GM12878 (cell line): ENCODE data around the gene IL1RAPL1.

Experiments used
- CREB1 ChIP-seq: IDR thresholded peaks from 2 replicates; pipeline ENCODE4 v1.6.1; 2012; ENCODE audit warnings: low read depth, mild to moderate bottlenecking, inconsistent platforms
- CTCF ChIP-seq, 3 experiments: IDR thresholded peaks in 2 of 3; conservative IDR thresholded peaks in 1 of 3; 2 replicates each; pipeline ENCODE4 v1.5.1; 2011; ENCODE audit warnings: low read depth in 3 of 3, low read length in 3 of 3, mild to moderate bottlenecking in 3 of 3, control low read depth in 2 of 3, moderate library complexity in 2 of 3, inconsistent platforms in 1 of 3, mixed read lengths in 1 of 3; ENCODE audit not compliant: control insufficient read depth in 2 of 3, insufficient read depth in 1 of 3; ENCODE audit errors: extremely low read depth in 1 of 3
- EP300 ChIP-seq, 2 experiments: fragments of 150-350 bp in 1 of 2; IDR thresholded peaks; 2 replicates each; pipeline ENCODE4 v1.6.1; 2011 to 2012; ENCODE audit warnings: low read depth in 2 of 2, low read length in 2 of 2, borderline replicate concordance in 1 of 2, improper control_type of control experiment in 1 of 2, inconsistent platforms in 1 of 2; ENCODE audit not compliant: control insufficient read depth in 1 of 2
- MXI1 ChIP-seq: fragments of 150-350 bp; IDR thresholded peaks from 2 replicates; pipeline ENCODE4 v1.6.1; 2011; ENCODE audit warnings: low read depth, mild to moderate bottlenecking, inconsistent platforms, low read length, improper control_type of control experiment
- NFXL1 ChIP-seq: fragments of 450-650 bp; IDR thresholded peaks from 2 replicates; pipeline ENCODE4 v1.6.1; 2017; ENCODE audit warnings: antibody characterized with exemption, mild to moderate bottlenecking, borderline replicate concordance
- NFYB ChIP-seq: IDR thresholded peaks from 2 replicates; pipeline ENCODE4 v1.6.1; 2011; ENCODE audit warnings: low read depth, mild to moderate bottlenecking, low read length, improper control_type of control experiment, moderate library complexity; ENCODE audit not compliant: insufficient read depth
- PRDM15 ChIP-seq: fragments of 450-650 bp; formaldehyde crosslinking; IDR thresholded peaks from 2 replicates; pipeline ENCODE4 v1.4.0; 2020; ENCODE audit warnings: mild to moderate bottlenecking, moderate library complexity

- TF ChIP-seq EP300 (IDR thresholded peaks at IDR 0.05; ENCODE audit: borderline replicate concordance in 1 of 2, control insufficient read depth in 1 of 2, low read depth in 2 of 2, low read length in 2 of 2) (no peak), CTCF (IDR thresholded peaks at IDR 0.05 in 2 of 3, conservative IDR thresholded peaks at IDR 0.05 in 1 of 3; ENCODE audit: control insufficient read depth in 2 of 3, extremely low read depth in 1 of 3, insufficient read depth in 1 of 3, low read depth in 3 of 3, low read length in 3 of 3) (no peak), MXI1 (no peak), PRDM15 (CRISPR knock-in tag) (no peak), NFXL1 (no peak), CREB1 (no peak), NFYB (no peak)
Measured at GRCh38 chrX:29869837-29870236, 1282.6 kb downstream of the IL1RAPL1 start.
